GM19455 (cell line): ENCODE data around the gene NHSL2.

ENCODE experiments used
- ATAC-seq: cut with Tn5 transposase; IDR thresholded peaks from one replicate; pipeline ENCODE4 v1.9.1; 2021; ENCODE audit not compliant: unreplicated experiment

Gene NHSL2

DNA sequence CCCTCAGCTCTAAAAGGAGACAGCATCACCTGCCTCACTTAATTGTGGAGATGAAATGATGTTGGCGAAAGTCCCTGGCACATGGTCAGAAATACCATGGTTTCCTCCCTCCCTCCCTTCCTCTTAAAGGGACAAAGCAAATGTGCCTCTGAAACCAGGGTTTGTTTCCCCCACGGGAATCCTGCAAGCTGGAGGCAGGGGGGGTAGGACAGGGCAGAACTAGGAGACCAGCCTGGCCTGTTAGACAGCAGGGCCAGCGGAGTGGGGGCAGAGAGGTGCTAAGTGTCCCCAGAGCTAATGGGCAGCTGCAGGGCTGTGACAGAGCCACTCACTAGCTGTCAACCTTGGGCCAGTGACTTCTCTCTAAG is 215.4 kb downstream of the NHSL2 start:
- no peak for ATAC-seq

DNA sequence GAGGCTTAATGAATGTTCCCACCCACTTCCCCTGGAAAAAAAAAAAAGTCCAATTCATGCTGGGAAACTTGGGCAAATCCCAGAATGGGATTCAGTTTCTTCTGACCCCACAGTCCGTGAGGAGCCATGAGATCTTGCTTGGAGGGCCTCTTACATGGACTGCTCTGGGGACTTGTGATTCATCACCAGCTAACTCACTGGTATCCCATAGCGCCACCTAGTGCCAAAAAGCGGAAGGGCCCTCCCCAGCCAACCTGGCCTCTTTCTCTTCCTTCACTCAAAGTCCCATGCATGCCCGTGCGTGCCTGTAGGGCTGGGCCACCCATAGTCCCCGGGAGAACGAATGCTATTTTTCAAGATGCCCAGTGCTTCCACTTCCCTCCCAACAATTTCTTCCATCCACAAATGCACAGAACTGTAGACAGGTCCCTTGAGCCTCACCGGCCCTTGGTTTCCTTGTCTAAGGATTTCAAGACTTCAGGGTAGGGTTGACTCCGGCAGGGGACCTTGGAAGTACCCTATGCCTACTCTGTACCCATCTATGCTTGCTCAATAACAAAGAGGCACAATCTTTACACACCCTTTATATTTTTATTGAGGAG is 216.0 kb downstream of the NHSL2 start:
- peak; percentile 66 for ATAC-seq

DNA sequence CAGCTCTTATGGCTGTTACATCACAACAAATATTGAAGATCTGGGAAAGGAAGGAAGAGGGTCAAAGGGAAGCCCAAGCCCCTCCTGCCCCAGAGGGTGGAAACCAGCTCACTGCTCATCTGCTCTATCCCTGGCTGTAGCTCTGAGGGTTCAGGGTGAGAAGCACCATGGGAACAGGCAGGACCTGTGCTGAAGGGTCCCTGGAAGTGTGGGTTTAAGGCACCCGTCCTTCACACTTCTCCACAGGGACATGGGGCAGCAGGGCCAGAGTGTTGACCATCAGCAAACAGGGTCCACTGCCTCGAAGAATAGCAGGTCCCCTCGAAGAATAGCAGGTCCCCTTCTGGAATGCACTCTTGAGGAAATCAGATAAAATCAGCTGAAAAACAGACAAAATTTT is 216.7 kb downstream of the NHSL2 start:
- no peak for ATAC-seq

DNA sequence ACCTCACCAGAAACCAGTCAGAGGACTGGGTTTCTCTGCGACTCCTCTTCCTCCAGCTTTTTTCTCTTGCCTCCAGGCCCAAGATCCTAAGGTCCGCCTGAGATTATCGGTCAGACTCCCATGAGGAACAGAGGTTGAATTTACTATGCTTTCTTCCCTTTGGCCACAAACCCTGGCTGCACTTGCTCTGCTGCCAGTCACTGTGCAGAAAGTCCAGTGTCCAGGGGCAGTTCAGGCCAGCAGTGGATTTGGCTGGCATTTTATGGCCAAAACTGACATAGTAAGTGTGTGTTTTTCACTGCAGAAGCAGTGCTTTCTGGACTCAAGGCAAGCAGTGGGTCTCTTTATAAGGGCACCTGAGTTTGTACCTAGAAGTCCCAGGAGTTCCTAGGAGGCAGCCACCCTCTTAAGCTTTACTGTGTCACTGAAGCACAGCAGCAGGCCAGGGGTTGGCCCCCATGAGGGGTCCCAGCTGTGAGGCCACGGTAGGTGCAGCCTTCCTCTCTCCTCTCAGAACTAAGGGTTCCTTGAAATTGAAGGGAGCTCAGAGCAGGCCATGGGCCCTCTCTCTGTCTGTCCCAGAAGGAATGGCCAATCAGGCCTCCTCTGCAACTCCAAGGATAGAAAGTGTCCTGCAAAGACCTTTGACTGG is 217.7 kb downstream of the NHSL2 start:
- ATAC-seq = no peak

DNA sequence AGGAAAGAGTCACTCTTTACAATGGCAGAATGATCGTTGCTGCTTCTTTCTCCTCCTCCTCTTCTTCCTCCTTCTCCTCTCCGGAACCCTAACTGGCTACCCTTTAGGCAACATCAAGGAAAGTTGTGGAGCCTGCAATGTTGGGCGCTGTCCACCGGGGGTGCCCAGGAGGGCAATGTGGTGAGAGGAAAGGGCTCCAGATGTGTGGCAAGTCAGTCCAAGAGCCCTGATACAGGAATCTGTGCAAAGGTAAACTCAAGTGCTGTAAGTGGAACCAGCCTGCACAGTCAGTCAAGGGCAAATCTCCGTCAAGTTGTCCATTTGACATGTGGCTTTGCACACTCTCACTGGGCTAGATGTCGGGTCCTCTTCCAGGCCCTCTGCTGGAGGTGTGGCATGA is 218.2 kb downstream of the NHSL2 start:
- ATAC-seq = no peak

DNA sequence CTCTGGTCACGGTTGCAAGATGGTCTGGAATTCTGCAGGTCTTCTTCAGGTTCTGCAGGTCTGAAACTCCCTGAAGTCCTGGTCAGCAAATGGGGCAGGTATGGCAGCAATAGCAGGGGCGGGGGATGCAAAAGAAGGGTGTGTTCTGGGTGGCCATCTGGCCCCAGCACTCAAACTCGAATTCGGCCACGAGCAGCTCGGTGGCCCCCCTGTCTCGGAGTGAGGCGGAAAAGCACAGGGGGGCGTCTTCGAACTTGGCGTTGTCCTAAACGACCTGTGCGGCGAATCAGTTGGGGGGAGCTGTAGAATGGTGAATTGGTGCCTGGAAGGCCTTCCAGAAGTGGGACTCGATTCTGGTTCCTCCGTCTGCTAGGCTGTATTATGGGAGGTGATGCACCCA is 219.0 kb downstream of the NHSL2 start:
- no peak for ATAC-seq

DNA sequence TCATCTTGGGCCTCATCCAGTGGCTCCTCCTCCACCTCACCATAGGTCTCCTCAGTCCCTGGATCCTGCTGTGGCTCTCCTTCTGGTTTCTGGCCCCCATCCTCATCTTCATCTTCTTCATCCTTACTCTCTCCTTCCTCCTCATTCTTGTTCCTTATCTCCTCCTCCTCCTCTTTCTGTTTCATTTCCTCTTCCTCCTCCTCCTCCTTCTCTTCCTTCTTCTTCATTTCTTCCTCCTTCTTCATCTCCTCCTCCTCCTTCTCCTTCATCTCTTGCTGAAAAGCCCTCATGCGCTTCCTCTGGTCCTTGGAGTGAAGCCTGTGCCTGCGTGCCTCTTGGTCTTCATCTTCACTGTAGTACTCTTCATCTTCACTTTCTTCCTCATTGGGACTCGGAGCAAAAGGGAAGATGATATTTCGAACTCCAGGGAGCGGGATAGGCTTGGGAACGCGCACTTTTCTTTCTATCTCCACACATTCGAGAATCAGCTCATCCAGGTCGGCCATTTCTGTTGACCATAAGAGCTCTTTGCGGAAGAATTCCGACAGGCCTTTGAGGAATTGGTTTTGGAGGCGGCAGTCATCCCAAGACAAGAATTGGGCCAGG is 219.6 kb downstream of the NHSL2 start:
- no peak for ATAC-seq

DNA sequence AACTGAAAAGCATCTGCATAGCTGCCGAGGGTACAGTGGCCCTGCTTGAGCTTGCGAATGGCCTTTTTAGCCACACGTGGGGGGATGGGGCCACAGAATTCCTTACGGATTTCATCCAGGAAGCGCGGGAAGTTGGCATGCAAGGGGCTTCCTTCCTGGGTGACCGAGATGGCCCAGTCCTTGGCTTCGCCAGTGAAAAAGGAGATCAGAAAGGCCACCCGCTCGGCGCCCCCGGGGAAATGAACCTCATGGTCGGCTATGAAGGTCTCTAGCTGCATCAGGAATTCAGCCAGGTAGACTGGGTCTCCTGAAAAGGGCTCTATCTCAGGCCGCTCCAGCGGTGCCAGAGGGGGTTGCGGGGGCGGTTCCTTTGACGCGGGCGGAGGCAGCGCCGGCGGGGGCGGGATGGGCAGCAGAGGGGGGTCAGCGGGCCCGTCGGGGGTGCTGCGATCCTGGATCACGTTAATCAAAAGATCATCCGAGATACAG is 220.2 kb downstream of the NHSL2 start:
- ATAC-seq = no peak

DNA sequence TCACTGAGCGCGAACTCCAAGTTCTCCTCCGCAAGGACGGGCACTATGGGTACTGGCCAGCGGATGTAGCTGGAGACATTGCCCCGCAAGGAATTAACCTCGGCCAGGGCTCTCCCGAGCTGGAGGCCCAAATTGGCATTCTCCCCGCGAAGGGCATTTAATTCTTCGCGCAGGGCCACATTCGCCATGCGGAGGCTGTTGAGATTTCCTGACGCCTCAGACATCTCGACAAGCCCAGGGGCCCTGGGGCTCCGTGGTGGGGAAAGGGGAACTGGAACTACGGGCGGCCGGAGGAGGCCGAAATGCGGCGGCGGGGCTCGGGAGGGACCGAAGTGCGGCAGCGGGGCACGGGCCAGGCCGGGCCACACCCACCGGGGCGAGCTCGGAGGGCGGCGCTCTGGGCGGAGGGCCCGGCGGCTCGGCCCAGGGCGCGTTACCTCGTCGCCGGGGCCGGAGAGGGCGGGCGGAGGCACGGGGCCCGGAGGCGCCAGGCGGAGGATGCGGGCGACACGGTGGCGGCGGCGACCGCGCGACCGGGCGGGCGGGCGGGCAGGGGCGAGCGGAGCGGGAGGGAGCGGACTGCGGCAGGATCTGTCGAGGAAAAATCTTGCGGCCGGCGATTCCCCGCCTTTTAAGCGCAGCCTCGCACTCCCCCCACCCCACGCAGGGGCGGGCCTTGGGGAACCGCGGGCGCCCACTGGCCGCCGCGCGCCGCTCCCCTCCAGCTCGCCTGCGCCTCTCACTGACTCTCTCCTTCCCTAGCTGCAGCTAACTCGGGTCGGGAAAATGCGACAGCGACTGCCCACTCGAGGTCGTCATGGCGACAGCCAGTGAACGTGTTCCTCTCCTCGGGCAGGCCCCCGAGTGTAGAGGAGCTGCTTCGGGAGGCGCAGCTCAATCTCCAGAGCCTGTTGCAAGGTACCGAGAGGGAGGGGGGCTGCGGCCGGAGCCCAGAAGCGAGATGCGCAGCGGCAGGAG is 221.0 kb downstream of the NHSL2 start, which contains the start of gene RTL5:
Gene RTL5, minus strand, starts transcription at position 599 of the 978 bp plus-strand sequence.
- ATAC-seq = peak; percentile 71

DNA sequence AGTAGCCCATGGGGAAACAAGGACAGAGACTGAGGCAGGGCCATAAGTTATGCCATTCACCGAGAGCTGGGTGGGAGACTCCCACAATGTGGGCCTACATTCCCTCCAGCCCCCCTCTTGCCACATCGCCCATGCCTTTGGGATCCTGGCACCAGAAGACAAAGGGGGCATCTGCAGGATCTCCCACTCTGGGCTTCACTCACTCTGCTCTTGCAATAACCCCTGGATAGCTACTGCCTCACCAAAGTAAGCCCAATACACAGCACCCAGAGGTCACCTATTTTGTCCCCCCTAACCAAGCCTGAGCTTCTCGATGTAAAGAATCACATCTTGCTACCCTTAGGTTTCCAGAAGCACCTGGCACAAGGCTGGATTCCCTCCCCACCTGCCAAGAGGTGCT is 221.8 kb downstream of the NHSL2 start:
- ATAC-seq = no peak

DNA sequence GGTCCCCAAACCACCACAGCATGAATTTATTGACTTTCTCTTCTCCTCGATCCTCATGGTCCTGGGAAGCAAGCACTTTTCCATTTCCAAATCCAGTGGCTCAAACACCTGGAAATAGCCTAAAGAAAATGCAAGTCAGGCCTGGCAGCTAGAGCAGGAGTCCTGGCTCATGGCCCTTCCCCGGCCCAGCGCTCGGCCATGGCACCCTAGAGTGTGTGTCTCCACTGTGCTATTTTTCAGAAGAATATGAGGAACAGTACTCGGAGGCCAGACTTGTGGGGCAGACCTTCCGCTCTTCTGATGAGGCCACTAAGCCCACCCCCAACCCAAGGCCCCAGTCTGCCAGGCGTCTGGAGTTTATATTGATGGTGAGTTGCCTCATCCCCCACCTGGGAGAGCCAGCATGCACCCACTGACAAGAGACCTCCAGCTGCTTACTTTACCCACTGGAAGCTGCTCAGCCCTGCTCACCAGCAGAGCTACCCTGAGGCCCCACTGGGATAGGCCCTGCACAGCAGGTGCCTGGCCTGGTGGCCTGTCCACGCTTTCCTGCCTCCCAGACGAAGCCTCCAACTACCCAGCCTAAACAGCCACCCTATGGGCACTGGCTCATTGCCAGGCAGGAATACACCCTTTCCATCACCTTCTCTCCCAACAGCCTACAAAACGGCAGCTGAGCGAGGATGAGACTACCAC is 223.4 kb downstream of the NHSL2 start:
- no peak for ATAC-seq

DNA sequence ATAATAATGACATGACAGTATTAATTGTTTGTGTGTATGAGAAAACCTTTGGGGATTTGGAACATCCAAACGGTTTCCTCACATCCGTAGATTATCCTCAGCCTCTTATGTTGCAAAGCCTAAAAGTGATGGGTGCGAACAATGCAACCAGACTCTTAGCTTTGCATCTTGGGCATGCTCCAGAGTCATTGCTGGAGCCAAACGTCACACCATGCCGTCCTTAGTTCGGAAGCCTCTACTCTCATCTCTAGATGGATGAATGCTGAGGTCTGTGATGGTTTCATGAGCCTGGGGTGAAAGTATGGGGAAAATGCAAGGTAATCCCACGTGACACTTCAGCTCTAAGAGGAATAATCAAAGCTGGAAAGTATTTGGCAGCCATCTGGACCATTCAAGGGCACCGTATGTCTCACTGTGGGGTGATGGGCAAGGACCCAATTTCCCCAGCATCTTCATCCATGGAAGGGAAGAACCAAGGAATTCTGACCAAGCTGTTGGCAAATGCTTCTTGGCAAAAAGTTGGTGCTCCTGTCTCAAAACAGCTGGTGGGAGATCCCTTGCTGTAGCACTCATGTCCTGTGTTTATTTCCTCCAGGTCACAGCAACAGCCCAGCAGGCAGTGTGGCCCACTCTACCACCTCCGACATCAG is 227.3 kb downstream of the NHSL2 start:
- no peak for ATAC-seq

DNA sequence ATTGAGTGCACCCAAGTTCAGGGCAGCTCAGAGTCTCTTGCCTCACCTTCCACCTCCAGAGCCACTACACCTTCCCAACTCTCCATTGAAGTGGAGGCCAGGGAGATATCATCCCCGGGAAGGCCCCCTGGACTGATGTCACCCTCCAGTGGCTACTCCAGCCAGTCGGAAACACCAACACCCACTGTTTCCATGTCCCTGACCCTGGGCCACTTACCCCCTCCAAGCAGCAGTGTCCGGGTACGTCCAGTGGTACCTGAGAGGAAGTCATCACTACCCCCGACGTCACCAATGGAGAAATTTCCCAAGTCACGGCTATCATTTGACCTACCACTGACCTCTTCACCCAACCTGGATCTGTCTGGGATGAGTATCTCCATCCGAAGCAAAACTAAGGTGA is 228.9 kb downstream of the NHSL2 start:
- no peak for ATAC-seq

DNA sequence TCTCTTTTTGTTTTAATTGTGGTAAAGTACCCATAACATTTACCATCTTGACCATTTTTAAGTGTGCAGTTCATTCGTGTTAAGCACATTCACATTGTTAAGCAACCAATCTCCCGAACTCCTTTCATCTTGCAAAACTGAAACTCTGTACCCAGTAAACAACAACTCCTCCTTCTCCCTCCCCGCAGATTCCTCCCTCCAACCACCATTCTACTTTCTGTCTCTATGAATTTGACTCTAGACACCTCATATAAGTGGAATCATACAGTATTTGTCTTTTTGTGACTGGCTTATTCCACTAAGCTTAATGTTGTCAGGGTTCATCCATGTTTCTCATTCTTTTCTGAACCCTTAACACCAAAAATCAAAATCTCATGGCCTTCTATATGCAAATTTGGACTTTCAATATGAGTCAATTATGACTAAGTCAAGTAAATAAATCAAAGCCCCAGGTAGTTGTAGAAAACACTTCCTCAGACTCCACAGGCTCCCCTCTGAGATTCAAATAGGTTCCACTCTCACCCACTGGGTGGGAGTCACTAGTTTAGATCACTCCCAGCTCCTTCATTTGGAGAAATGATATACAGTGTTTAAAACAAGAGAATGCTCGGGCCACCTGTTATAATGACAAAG is 230.8 kb downstream of the NHSL2 start:
- peak; percentile 79 for ATAC-seq

DNA sequence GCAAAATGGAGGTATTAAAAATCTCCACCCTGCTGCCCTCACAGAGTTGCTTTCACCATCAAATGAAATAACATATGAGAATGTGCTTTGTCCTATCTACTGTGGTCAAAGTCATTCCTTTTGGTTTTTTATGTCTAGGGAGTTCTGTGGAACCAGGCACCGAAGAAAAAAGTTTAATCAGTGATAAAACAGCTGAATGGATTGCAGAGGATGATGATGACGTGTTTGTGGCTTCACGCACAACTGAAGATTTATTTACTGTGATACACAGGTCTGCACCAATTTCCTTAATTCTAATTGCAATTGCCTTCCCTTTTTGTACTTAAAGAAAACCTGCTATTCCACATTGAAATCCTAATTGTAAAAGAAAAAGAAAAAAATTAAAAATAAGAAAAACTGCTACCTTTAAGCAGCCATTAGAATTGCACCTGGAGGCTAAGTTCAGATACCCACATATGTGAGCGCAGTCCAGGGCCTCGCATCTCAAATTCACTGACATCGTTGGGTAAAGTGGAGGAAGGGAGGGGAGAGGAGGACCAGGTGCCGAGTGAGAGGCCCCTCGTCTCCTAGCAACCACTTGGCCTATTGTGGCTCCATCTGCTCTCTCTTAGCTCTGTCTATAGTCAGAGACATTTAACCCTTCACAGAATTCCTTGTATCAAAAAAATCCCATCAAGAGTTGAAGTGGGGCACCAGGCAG is 231.6 kb downstream of the NHSL2 start:
- ATAC-seq = no peak

DNA sequence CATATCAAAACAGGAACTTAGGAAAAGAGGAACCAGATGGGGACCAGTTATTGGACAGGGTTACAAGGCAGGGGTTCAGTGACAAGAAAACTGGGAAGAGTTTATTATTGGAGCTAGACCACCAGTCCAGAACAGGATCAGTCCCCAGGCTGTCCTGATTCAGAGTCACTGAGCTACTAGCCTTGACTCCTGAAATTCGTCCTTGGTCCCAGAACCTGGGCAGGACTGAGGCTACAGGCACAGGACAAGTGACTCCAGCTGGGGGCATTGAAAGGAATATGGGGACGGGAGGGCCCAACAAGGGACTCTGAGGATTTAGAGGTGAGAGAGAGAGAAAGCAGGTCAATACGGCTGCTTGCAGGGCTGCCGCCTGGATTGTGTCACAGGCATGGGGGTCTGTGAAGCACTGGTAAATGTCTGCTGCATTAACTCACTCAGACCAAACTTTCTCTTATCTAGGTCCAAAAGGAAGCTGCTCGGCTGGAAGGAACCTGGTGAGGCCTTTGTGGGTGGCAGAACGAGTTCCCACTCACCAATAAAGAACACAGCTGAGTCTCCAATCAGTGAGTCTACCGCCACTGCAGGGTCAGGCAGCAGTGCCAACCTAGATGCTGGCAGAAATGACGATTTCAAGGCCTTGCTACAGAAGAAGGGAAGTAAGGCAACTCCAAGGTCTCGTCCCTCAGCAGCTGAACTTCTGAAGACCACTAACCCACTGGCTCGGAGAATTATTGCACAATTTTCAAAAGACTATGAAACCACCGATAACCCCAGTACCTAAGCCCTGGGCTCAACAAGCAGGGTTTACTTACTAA is 232.4 kb downstream of the NHSL2 start:
- ATAC-seq = no peak

DNA sequence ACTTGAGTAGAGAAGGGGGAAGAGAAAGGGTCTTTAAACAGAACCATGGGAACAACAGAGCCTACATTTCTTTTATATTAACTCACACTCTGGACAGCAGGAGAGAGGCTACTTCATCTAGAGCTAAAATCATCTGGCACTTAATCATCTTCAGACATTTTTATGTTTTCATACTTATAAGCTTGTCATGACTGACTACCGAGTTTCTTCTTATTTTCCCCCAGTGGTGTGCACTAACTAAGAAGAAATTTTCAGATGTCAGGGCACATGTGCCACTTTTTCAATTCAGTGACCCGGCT is 232.9 kb downstream of the NHSL2 start:
- ATAC-seq = no peak

DNA sequence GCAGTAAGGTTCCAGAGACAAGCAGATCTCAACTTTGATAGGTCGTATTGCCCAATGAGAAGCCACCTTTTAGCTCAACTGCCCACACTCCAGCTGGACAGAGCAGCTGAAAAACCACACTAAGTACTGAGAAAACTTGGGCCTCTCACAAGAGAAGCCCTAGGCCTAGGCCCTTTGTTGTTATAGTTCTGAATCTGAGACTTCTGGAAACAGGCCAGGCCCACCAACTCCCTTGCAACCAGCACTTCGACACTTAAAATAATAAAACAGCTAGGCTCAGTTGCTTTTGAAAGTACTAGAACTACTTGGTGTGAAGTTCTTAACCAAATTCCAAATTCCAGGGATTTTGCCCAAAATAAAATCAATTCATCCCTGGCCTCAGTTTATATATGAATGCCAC is 234.5 kb downstream of the NHSL2 start:
- ATAC-seq = no peak

DNA sequence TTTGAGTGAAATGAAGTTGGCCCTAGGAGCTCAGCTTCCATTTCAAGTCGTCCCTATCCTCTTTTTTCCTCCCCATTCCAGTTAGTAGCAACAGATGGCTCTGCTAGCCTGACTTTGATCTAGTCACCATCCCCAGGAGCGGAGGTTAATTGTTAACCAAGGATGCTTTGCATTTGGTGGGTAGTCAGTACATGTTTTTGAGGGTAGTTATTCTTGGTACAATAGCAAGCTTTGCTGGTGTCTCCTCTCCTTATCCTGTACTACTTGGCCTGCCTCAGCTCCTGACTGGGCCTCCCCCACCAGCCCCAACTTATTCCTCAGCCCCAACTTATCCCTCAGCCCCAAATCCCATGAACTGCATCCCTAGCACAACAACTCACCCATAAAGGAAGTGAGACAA is 235.9 kb downstream of the NHSL2 start:
- ATAC-seq = no peak
